HG03066 (cell line): ENCODE measurements around the gene C2orf49.

Experiments
- ATAC-seq: cut with Tn5 transposase; IDR thresholded peaks from one replicate; pipeline ENCODE4 v1.9.1; 2021; ENCODE audit warnings: low read depth; ENCODE audit not compliant: unreplicated experiment

C2orf49 gene

DNA sequence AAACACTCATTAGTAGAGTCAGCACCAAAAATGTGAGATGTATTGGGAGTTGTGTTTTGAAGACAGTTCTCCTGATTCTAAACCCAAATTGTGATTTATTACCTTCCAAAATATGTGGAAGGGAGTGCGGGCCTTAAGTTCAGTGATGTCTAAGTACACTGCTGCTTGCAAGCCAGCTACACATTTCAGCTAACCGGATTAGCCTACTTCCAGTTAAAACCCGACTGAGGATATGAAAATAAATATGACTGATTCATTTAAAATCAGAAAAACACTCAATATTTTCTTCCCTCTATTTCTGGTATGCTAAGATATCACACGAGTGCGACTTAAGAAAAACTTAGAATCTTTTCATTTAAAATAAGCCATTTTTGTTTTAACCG lies 60.6 kb downstream of the C2orf49 start:
- ATAC-seq, result no peak

DNA sequence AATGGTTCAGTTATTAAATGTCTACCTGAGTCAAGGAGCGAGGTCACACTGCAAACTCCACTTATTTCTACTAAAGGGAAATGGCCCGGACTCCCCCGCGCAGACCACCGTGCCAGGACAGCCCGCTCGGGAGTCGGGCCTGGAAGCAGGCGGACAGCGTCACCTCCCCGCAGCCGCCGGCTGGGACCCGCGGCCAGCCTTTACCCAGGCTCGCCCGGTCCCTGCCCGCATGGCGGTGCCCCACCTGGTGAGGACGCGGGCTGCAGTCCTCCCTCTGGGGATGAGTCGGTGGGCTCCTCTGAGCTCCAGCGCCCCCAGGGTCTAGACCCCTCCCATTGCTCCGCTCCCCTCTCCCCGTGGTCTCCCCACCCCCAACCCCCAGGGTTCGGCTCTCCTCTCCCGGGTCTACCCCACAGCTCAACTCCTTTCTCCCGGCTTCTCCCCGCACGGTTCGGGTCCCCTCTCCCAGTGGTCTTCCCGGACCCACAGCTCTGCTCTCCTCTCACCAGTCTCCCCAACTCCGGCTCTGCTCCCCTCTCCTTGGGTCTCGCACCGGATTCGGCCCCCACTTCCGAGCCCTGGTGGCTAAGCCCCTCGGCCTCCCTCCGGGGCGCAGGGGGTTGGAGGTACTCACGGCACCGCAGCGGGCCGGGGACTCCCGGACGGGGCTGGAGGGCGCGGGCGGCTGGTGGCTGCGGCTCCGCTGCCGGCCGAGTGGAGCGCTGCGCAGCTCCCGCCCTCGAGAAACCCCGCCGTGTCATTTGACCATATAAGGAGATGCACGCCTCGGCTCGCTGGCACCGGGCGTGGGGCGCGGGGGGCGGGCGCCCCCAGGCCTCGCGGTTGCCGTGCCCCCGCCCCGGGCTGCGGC lies 61.2 kb downstream of the C2orf49 start, which contains the start of gene FHL2:
Gene FHL2 (minus strand): TSS at position 716 of the 871 bp plus-strand sequence. CDS start 12,535 bp downstream, outside the sequence.
- peak; percentile 97 for ATAC-seq
